ENCODE data around the gene TMCO5A. TPM values are rescaled to one million over a fixed set of nuclear protein-coding genes. Genes with fewer than 3 reads are reported as not detected.

The TMCO5A gene
- total RNA-seq, 1 experiment from 2014 or later = not detected

- H2BK5ac ChIP-seq (ENCODE audit: insufficient read length, low read length) = no peak overlapping the region
- no peaks in the 10 kb centered on the region for H3K23me2 ChIP-seq (ENCODE audit: insufficient read length, low read depth, low read length, poor library complexity, severe bottlenecking)
- H2BK20ac ChIP-seq (ENCODE audit: low read depth, low read length, poor library complexity, severe bottlenecking) = no peak overlapping the region
- H3K27ac ChIP-seq (ENCODE audit: insufficient read length, low read depth, low read length) = no peak overlapping the region
- H3K27me3 ChIP-seq (ENCODE audit: insufficient read depth, low read length) = no peaks in the 10 kb centered on the region
- H3K9me3 ChIP-seq (ENCODE audit: control insufficient read depth, low read depth, low read length) = no peaks in the 10 kb centered on the region
- H4K91ac ChIP-seq (ENCODE audit: insufficient read length, low read depth, low read length) = no peak overlapping the region
- no peak overlapping the region for H2BK15ac ChIP-seq (ENCODE audit: low read depth, low read length)
- Mint-ChIP-seq H3K9me3 (peaks cover 0 to 5% of the 10 kb centered on the region in 2 experiments; a peak in 1 of 5 replicates), H3K4me3 (no peak overlapping the region), H3K4me1 (no peaks in the 10 kb centered on the region), H3K27me3 (ENCODE audit: low read depth) (no peaks in the 10 kb centered on the region; the same call in 1 of the 2 replicates), H3K36me3 (ENCODE audit: insufficient read depth in 1 of 3, low read depth in 3 of 3) (0 out of 7 replicates have a peak, but pooled peaks cover 0 to 2% (median 0%) of the 10 kb centered on the region in 3 experiments), H3K27ac (no peak overlapping the region)
- H3K79me1 ChIP-seq (ENCODE audit: insufficient read depth, low read depth, low read length, poor library complexity, severe bottlenecking) = no peaks in the 10 kb centered on the region
- no peak overlapping the region for H2AFZ ChIP-seq (ENCODE audit: low read length)
- H3K14ac ChIP-seq (ENCODE audit: insufficient read depth, low read length) = no peak overlapping the region
- no peak overlapping the region for H2BK120ac ChIP-seq (ENCODE audit: low read depth, low read length, poor library complexity, severe bottlenecking)
- H4K20me1 ChIP-seq (ENCODE audit: control insufficient read depth, insufficient read depth, insufficient read length) = no peaks in the 10 kb centered on the region
- TF ChIP-seq CTCF (conservative IDR thresholded peaks at IDR 0.05) = no peak
- no peak overlapping the region for H3K9ac ChIP-seq (ENCODE audit: extremely low read depth, insufficient read length, low read length)
- no peaks in the 10 kb centered on the region; the same call in 1 of the 2 replicates for H3K4me1 ChIP-seq (ENCODE audit: insufficient read depth, low read length)
- no peak overlapping the region for H3K4ac ChIP-seq (ENCODE audit: low read depth, low read length)
- H2AK5ac ChIP-seq (ENCODE audit: insufficient read length, low read length) = no peak overlapping the region
- no peak overlapping the region for H4K8ac ChIP-seq (replicated peaks; ENCODE audit: insufficient read length, low read depth, low read length)
- H3K4me2 ChIP-seq (ENCODE audit: insufficient read depth, insufficient read length, low read length) = no peak overlapping the region
- no peak overlapping the region for H4K5ac ChIP-seq (ENCODE audit: insufficient read length, low read depth, low read length)
- no peak overlapping the region for H3K18ac ChIP-seq (ENCODE audit: insufficient read length, low read depth, low read length)
- no peak overlapping the region for H2BK12ac ChIP-seq (ENCODE audit: insufficient read length, low read depth, low read length)
- H3K79me2 ChIP-seq (ENCODE audit: insufficient read depth, low read length) = no peaks in the 10 kb centered on the region
- H3K56ac ChIP-seq (ENCODE audit: insufficient read length, low read depth, low read length) = no peak overlapping the region
- H3T11ph ChIP-seq (ENCODE audit: low read length) = no peak overlapping the region
- no peak overlapping the region for H3K23ac ChIP-seq (ENCODE audit: insufficient read length, low read depth, low read length)
- DNase-seq = no peak
- no CpG with 5 or more reads among the region's 3 CpGs for WGBS (ENCODE audit: extremely low coverage, insufficient read length, low lambda C conversion rate)
Observed at GRCh38 chr15:37940876-37941275, 6.4 kb downstream of the TMCO5A start.

Data from H9 (cell line).